Lower leg skin (tissue), 3 donors: ENCODE results near the gene CERCAM.

Source experiments
- CTCF ChIP-seq, 3 donors: fragments of 450-650 bp; IDR thresholded peaks; one replicate each; pipeline ENCODE4 v1.5.1; 2016; ENCODE audit warnings: antibody characterized with exemption in 3 of 3, mild to moderate bottlenecking in 3 of 3, moderate library complexity in 2 of 3
- POLR2A ChIP-seq, 2 donors: fragments of 450-650 bp; IDR thresholded peaks; one replicate each; pipeline ENCODE4 v1.6.1; 2016 to 2017; ENCODE audit warnings: antibody characterized with exemption in 2 of 2, mild to moderate bottlenecking in 1 of 2, moderate library complexity in 1 of 2

DNA sequence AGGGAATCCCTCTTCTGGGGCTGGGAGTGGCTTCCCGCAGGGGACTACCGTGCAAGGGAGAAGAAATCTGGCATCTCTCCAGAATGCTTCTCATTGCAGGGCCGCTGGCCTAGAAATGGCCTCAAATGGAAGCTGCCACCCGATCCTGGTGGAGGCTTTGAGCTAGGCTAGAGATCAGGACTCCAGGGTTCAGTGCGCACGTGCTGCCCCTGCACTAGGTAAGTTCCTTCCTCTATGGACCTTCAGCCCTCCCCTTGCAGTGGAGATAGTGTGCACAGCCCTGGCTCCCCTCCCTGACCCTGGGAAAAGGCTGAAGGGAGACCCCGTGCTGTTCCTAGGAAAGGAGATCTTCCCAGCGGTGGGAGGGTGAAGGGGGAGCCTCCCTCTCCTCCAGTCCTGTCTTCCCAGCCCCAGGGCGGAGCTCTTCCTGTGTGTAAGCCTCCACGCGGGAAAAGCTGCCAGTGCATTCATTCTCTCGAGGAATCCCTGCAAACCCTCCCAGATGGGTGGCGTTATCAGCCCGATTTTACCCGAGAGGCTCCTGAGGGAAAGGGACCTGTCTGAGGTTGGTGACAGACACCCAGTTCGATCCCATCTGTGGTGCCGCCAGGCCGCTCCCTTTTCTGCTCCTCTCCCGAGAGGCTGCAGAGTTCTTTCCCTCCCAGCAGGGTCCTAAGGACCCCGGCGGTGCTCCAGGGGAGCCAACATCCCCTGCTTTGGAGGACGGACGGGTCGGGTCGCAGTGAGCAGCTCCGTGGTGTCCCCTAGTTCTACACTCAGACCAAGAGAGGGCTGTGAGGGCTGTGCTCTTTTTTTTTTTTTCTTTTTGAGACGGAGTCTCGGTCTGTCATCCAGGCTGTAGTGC lies 1.4 kb upstream of the CERCAM start:
- TF ChIP-seq CTCF (IDR thresholded peaks at IDR 0.05) (no peak), POLR2A (IDR thresholded peaks at IDR 0.05) (no peak)
